Mucosa of rectum (tissue), 2 donors: Measurements from ENCODE around the gene EPGN.

Experiments used
- H3K27ac ChIP-seq, 2 donors: one replicate each; pipeline ENCODE4 v1.7.0; 2013; ENCODE audit warnings: inconsistent platforms in 2 of 2, low read depth in 2 of 2, low read length in 2 of 2
- H3K27me3 ChIP-seq, 2 donors: one replicate each; pipeline ENCODE4 v1.7.0; 2013; ENCODE audit warnings: low read length in 2 of 2; ENCODE audit not compliant: control insufficient read depth in 2 of 2, insufficient read depth in 2 of 2
- H3K36me3 ChIP-seq, 2 donors: one replicate each; pipeline ENCODE4 v1.7.0; 2013; ENCODE audit warnings: low read length in 2 of 2; ENCODE audit not compliant: control insufficient read depth in 2 of 2, insufficient read depth in 2 of 2
- H3K4me1 ChIP-seq, 2 donors: one replicate each; pipeline ENCODE4 v1.7.0; 2013; ENCODE audit warnings: low read length in 2 of 2, mild to moderate bottlenecking in 1 of 2; ENCODE audit not compliant: control insufficient read depth in 2 of 2, insufficient read depth in 2 of 2
- H3K4me3 ChIP-seq, 2 donors: one replicate each; pipeline ENCODE4 v1.7.0; 2013; ENCODE audit warnings: low read length in 2 of 2
- H3K9ac ChIP-seq, 2 donors: one replicate each; pipeline ENCODE4 v1.7.0; 2013; ENCODE audit warnings: low read length in 2 of 2, low read depth in 1 of 2, mild to moderate bottlenecking in 1 of 2
- H3K9me3 ChIP-seq, 2 donors: one replicate each; pipeline ENCODE4 v1.7.0; 2013; ENCODE audit warnings: low read length in 2 of 2; ENCODE audit not compliant: control insufficient read depth in 2 of 2
- donor health status: healthy.
- donor health status: Normal muscosa, but diverticular disease.

The EPGN gene, protein sequence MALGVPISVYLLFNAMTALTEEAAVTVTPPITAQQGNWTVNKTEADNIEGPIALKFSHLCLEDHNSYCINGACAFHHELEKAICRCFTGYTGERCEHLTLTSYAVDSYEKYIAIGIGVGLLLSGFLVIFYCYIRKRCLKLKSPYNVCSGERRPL

DNA sequence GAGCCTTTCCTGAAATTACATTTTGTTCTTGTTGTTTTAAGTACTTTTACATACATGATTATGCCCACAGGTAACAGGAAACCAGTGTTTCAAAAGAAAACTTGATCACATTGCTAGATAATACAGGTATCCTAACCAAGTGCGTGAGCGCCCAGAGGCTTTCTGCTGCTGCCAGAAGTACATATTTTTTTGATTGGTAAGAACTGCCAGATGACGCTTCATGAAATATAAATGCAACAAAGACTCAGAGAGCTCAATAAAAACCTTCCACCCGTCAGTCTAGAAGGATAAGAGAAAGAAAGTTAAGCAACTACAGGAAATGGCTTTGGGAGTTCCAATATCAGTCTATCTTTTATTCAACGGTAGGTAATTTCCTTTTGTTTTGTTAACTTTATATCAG lies at the start of gene EPGN:
Gene EPGN, plus strand, starts transcription at position 256 of the 400 bp plus-strand sequence. Its CDS starts 64 bp downstream, at position 320.
- Histone ChIP-seq H3K27me3 (no peaks in the 10 kb centered on the region), H3K36me3 (no peaks in the 10 kb centered on the region), H3K27ac (no peak within 1 kb of the TSS), H3K9me3 (no peaks in the 10 kb centered on the region), H3K4me3 (no peak within 1 kb of the TSS), H3K9ac (no peak within 1 kb of the TSS), H3K4me1 (no peaks in the 10 kb centered on the region)

DNA sequence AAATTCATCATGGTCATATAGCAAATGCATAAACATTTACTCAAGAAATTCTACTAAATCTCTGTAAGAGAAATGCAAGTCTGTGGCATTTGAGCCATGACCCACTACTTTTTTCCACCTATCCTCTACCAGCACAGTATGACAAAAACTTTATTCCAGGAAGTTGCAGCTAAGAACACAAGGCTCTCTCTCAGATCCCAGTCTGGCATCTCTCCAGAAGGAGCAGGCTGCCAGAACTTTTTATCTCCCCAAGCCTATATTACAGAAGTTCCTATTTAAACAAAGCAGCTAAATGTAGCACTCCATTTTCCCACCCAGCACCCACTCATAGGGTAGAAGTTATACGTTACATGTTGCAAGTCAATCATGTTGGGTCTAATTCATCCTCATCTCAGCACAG lies 49.3 kb upstream of the EPGN start:
- H3K27me3 ChIP-seq, result no peaks in the 10 kb centered on the region
- H3K9ac ChIP-seq, result no peak overlapping the region
- H3K4me1 ChIP-seq, result no peaks in the 10 kb centered on the region
- no peaks in the 10 kb centered on the region for H3K9me3 ChIP-seq
- H3K36me3 ChIP-seq, result no peaks in the 10 kb centered on the region
- H3K4me3 ChIP-seq, result no peak overlapping the region
- no peak overlapping the region for H3K27ac ChIP-seq

DNA sequence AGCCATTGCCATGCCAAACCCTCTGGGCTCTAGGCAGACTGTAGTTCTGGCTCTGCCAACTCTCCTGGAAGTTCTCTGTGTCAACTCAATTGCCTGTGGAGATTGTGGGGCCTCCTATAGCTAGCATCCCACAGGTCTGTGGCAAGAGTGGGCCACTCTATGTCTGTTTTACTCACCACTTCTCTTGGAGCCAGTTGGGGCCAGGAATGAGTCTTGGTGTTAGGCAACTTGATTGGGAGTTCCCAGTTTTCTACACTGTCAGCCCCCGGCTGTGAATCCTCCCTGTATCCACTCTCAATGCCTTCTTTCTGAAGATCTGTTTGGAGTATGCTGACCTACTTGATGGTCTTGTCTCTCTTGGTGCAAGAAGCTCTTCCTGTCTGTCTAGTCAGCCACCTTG lies 48.2 kb upstream of the EPGN start:
- Histone ChIP-seq H3K27me3 (no peaks in the 10 kb centered on the region), H3K4me3 (no peak overlapping the region), H3K9me3 (no peaks in the 10 kb centered on the region), H3K27ac (no peak overlapping the region), H3K4me1 (no peaks in the 10 kb centered on the region), H3K36me3 (no peaks in the 10 kb centered on the region), H3K9ac (no peak overlapping the region)

DNA sequence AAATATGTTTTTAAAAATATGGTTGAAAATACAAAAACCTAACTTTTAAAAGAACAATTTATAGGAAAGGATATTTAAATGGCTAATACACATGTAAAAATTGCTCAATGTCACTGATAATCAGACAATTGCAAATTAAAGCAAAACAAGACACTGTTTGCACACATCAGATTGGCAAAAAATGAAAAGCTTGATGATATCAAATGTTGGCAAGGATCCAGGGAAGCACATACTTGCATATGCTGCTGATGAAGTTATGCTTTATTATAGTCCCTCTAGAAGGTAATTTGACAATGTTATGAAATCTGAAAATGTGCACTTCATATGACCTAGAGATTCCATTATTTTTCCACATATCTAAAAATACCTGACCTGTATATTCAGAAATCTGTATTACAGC lies 45.7 kb upstream of the EPGN start:
- Histone ChIP-seq H3K9ac (no peak overlapping the region), H3K4me1 (no peaks in the 10 kb centered on the region), H3K4me3 (no peak overlapping the region), H3K9me3 (no peaks in the 10 kb centered on the region), H3K27me3 (no peaks in the 10 kb centered on the region), H3K36me3 (no peaks in the 10 kb centered on the region), H3K27ac (no peak overlapping the region)

DNA sequence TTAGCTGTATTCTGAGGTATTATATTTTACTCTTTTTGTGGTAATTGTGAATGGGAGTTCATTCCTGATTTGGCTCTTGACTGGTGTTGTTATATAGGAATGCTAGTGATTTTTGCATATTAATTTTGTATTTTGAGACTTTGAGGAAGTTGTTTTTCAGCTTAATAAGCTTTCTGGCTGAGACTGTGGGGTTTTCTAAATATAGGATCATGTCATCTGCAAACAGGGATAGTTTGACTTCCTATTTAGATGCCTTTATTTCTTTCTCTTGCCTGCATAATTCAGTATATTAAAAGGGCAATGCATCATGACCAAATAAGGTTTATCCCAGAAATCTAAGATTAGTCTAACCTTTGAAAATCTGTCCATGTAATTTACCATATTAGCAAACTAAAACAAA lies 44.7 kb upstream of the EPGN start:
- H3K9me3 ChIP-seq, result no peaks in the 10 kb centered on the region
- H3K27me3 ChIP-seq, result no peaks in the 10 kb centered on the region
- H3K4me1 ChIP-seq, result no peaks in the 10 kb centered on the region
- H3K9ac ChIP-seq, result no peak overlapping the region
- H3K36me3 ChIP-seq, result no peaks in the 10 kb centered on the region
- H3K27ac ChIP-seq, result no peak overlapping the region
- H3K4me3 ChIP-seq, result no peak overlapping the region

DNA sequence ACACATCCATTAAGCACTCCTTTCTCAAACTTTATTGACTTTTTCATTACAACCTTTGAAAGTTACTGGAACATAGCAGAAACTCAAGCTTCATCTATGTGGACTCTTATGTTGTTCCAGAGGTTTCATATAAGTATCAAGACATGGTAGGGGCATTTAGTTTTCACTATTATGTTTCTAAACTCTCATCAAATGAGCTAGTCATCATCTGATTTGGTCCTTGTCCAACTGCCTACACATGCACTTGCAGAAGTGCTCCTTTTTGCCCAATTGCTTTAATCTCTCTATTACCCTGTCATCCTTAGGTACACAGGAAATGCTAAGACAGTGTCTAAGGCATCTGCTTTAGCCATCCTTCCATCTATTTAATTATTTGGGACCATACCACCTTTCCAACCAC lies 42.2 kb upstream of the EPGN start:
- no peak overlapping the region for H3K27ac ChIP-seq
- no peaks in the 10 kb centered on the region for H3K4me1 ChIP-seq
- no peak overlapping the region for H3K4me3 ChIP-seq
- no peaks in the 10 kb centered on the region for H3K27me3 ChIP-seq
- H3K9ac ChIP-seq, result no peak overlapping the region
- H3K9me3 ChIP-seq, result no peaks in the 10 kb centered on the region
- no peaks in the 10 kb centered on the region for H3K36me3 ChIP-seq

DNA sequence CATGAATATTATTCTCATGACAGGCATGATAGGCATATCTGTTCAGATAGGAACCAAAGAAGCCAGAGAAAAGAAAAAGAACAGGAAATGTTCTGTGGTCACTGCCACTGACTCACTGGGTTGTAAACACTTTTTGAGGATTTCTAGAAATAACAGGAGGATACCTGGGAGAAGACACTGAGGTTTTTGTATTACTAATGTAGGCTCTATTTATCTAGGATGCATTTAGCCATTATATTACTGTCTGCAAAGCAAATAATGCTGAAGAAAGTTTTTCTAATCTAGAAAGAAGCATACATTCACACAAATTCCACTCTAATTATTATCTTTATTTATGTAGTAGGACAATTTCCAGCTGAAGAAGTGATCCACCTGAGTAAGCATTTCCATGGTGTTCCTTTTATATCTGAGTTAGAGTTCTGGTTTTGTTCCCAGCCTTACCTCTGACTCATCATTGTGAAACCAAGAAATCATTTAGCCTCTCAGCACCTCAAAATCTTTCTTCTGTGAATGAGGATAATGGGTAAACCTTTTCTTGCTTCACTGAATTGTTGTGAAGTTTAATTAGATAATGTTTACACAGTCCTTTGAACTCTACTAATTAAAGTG lies 40.2 kb upstream of the EPGN start:
- Histone ChIP-seq H3K27ac (no peak overlapping the region), H3K9ac (no peak overlapping the region), H3K9me3 (no peaks in the 10 kb centered on the region), H3K4me1 (no peaks in the 10 kb centered on the region), H3K4me3 (no peak overlapping the region), H3K27me3 (no peaks in the 10 kb centered on the region), H3K36me3 (no peaks in the 10 kb centered on the region)

DNA sequence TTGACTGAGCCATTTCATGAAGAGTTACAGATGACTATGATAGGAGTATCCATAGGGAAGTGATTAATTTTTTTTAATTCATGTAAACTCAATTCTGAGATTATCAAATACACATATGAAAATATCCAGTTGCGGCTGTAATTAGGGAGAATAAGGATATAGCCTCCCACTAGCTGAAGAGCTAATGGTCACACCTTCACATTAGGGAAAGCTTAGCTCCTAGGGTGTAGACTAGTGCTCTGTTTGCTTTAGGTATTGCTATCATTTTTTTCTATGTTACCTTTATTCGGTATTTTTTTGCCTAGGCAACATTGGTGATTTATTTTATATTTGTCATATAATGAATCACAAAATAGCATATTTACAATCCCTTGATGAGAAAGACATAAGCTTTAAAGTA lies 39.6 kb upstream of the EPGN start:
- Histone ChIP-seq H3K4me1 (no peaks in the 10 kb centered on the region), H3K4me3 (no peak overlapping the region), H3K9ac (no peak overlapping the region), H3K27me3 (no peaks in the 10 kb centered on the region), H3K27ac (no peak overlapping the region), H3K9me3 (no peaks in the 10 kb centered on the region), H3K36me3 (no peaks in the 10 kb centered on the region)

DNA sequence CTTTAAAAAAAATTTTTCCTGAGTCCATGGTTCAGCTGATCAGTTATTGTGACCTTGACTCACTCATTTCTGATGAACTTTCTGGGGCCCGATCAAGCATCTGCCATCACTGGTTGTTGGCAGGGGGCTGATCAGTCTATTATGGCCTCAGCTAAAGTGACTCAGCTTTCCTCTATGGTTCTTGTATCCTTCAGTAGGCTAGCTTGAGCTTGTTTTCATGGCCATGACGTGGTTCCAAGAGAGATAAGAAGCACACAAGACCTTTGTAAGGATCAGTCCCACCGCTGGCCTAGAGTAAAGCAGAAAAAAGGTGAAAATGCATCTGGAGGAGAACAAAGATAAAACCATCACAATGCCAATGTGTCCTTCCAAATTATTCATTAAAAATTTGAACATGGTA lies 29.8 kb upstream of the EPGN start:
- no peaks in the 10 kb centered on the region for H3K36me3 ChIP-seq
- H3K27me3 ChIP-seq, result no peaks in the 10 kb centered on the region
- no peak overlapping the region for H3K4me3 ChIP-seq
- H3K27ac ChIP-seq, result no peak overlapping the region
- H3K4me1 ChIP-seq, result no peaks in the 10 kb centered on the region
- no peaks in the 10 kb centered on the region for H3K9me3 ChIP-seq
- no peak overlapping the region for H3K9ac ChIP-seq

DNA sequence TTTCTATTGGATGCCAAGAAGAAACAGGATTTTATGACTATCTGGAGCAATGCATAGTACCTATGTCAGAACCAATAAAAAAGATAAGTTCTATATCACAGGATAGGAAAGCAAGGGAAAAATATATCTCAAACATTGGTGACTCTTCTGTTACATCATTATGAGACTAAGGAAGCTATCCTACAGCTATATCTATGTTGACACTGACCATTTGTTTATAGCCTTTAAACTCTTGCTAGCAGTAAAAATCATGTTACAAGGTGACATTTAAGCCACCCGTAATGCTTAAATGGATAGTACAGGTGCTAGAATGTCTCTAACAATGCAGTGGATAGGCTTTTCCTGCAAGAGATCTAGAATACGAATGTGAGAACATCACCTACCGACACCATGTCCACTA lies 28.6 kb upstream of the EPGN start:
- Histone ChIP-seq H3K4me1 (no peaks in the 10 kb centered on the region), H3K9me3 (no peaks in the 10 kb centered on the region), H3K27me3 (no peaks in the 10 kb centered on the region), H3K36me3 (no peaks in the 10 kb centered on the region), H3K27ac (no peak overlapping the region), H3K9ac (no peak overlapping the region), H3K4me3 (no peak overlapping the region)

DNA sequence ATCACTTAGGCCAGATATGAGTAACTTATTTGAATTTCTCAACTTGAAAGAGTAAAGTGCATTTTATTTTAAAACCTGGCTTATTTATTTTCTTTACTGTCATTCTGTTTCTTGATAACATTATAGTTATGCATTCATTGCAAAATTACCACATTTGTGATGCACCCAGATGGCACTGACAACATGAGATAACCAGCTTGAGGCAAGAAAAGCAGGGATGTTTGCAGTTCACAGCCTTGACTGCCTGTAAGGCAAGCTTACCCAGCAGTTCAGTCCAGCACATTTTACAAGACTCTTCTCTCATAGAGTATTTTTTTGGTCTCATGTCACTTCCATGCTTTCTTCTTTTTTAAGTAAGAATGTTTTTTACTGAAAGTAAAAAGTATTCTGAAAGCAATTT lies 25.3 kb upstream of the EPGN start:
- H3K36me3 ChIP-seq, result no peaks in the 10 kb centered on the region
- no peaks in the 10 kb centered on the region for H3K4me1 ChIP-seq
- H3K4me3 ChIP-seq, result no peak overlapping the region
- no peak overlapping the region for H3K9ac ChIP-seq
- H3K27ac ChIP-seq, result no peak overlapping the region
- no peaks in the 10 kb centered on the region for H3K9me3 ChIP-seq
- H3K27me3 ChIP-seq, result no peaks in the 10 kb centered on the region
